ENCODE measurements around the gene PRR36.

PRR36 gene

DNA sequence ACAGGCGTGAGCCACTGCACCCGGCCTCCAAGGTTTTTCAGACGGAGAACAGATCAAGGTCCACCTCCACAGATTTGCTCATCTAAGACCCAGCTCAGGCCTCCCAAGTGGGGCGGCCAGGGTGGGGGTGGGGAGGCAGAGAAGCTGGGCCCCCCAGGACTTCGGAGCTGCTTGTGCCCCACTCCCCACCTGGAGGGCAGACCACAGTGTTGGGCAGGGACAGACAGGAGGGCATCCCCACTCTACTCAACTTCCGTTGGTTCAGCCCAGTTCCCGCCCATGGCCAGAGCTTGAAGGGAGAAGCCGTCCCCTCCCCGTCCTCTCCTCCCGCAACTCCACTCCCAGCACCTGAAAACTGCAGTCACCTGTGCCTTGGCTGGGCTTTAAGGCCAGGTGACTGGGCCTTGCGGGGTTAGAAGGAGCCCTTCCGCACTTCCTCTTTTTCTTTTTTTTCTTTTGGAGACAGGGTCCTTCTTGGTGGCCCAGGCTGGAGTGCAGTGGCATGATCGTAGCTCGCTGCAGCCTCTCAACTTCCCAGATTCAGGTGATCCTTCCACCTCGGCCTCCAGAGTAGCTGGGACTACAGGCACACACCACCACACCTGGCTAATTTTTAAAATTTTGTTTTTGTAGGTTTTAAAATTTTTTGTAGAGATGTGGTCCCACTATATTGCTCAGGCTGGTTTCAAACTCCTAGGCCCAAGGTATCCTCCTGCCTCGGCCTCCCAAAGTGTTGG lies 13.4 kb upstream of the PRR36 start:
- Histone ChIP-seq H3K9me3 (ENCODE audit: control insufficient read depth in 5 of 5, low read length in 5 of 5) (no peaks in the 10 kb centered on the region), H3K4me3 (ENCODE audit: low read depth in 1 of 5, low read length in 5 of 5) (no peak overlapping the region), H3K27ac (ENCODE audit: low read depth, low read length) (no peak overlapping the region), H3K36me3 (ENCODE audit: control insufficient read depth in 5 of 5, insufficient read depth in 5 of 5, low read length in 5 of 5) (no peaks in the 10 kb centered on the region), H3K9ac (ENCODE audit: low read length in 5 of 5) (no peak overlapping the region), H3K27me3 (ENCODE audit: control insufficient read depth in 5 of 5, insufficient read depth in 4 of 5, low read length in 5 of 5) (peaks cover 0 to 18% (median 10%) of the 10 kb centered on the region in 5 donors), H3K4me1 (ENCODE audit: control insufficient read depth in 5 of 5, insufficient read depth in 5 of 5, low read length in 5 of 5) (peaks cover 0 to 11% (median 5%) of the 10 kb centered on the region in 5 donors)

DNA sequence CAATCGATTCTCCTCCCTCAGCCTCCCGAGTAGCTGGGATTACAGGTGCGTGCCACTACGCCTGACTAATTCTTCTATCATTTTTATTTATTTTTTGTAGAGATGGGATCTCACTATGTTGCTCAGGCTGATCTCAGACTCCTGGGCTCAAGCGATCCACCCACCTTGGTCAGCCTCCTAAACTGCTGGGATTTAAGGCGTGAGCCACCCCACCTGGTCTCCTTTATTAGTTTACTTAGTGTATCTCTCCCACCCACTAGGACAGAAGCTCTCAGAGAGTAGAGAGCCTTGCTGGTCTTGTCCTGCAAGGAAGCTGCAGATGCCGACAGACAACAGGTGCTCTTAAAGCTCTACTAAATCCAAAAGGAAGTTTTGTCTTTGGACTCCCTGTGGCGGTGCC lies 11.6 kb upstream of the PRR36 start:
- H3K4me1 ChIP-seq (ENCODE audit: control insufficient read depth in 5 of 5, insufficient read depth in 5 of 5, low read length in 5 of 5): peaks cover 0 to 11% (median 5%) of the 10 kb centered on the region in 5 donors
- H3K9ac ChIP-seq (ENCODE audit: low read length in 5 of 5): no peak overlapping the region
- H3K4me3 ChIP-seq (ENCODE audit: low read depth in 1 of 5, low read length in 5 of 5): no peak overlapping the region
- H3K27ac ChIP-seq (ENCODE audit: low read depth, low read length): no peak overlapping the region
- no peaks in the 10 kb centered on the region for H3K36me3 ChIP-seq (ENCODE audit: control insufficient read depth in 5 of 5, insufficient read depth in 5 of 5, low read length in 5 of 5)
- H3K27me3 ChIP-seq (ENCODE audit: control insufficient read depth in 5 of 5, insufficient read depth in 4 of 5, low read length in 5 of 5): peaks cover 0 to 14% (median 10%) of the 10 kb centered on the region in 5 donors
- H3K9me3 ChIP-seq (ENCODE audit: control insufficient read depth in 5 of 5, low read length in 5 of 5): no peaks in the 10 kb centered on the region

GRCh38 chr19:7883796-7884570 lies 9.8 kb upstream of the PRR36 start:
- Histone ChIP-seq H3K36me3 (ENCODE audit: control insufficient read depth in 5 of 5, insufficient read depth in 5 of 5, low read length in 5 of 5) (no peaks in the 10 kb centered on the region), H3K9ac (ENCODE audit: low read length in 5 of 5) (no peak overlapping the region), H3K9me3 (ENCODE audit: control insufficient read depth in 5 of 5, low read length in 5 of 5) (no peaks in the 10 kb centered on the region), H3K27ac (ENCODE audit: low read depth, low read length) (no peak overlapping the region), H3K4me1 (ENCODE audit: control insufficient read depth in 5 of 5, insufficient read depth in 5 of 5, low read length in 5 of 5) (peaks cover 0 to 10% (median 5%) of the 10 kb centered on the region in 5 donors), H3K27me3 (ENCODE audit: control insufficient read depth in 5 of 5, insufficient read depth in 4 of 5, low read length in 5 of 5) (peaks cover 0 to 14% (median 12%) of the 10 kb centered on the region in 5 donors), H3K4me3 (ENCODE audit: low read depth in 1 of 5, low read length in 5 of 5) (no peak overlapping the region)

DNA sequence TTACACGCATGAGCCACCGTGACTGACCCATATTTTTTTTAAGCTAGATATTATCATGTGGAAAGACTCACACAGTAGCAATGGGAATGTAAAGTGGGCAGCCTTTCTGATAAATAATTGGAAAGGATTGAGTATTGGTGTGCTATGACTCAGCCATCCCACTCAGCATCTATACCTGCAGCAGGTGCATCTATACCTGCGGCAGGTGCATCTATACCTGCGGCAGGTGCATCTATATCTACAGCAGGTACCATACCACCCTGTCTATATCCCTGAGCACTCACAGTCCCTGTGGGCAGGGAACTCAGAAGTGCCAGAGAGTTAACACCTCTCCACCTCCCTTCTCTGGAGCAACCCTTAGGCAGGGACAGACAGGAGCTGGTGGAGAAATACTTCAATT lies 8.9 kb upstream of the PRR36 start:
- Histone ChIP-seq H3K4me3 (ENCODE audit: low read depth in 1 of 5, low read length in 5 of 5) (no peak overlapping the region), H3K9me3 (ENCODE audit: control insufficient read depth in 5 of 5, low read length in 5 of 5) (no peaks in the 10 kb centered on the region), H3K27me3 (ENCODE audit: control insufficient read depth in 5 of 5, insufficient read depth in 4 of 5, low read length in 5 of 5) (peaks cover 0 to 9% (median 5%) of the 10 kb centered on the region in 5 donors), H3K36me3 (ENCODE audit: control insufficient read depth in 5 of 5, insufficient read depth in 5 of 5, low read length in 5 of 5) (no peaks in the 10 kb centered on the region), H3K27ac (ENCODE audit: low read depth, low read length) (no peak overlapping the region), H3K9ac (ENCODE audit: low read length in 5 of 5) (no peak overlapping the region), H3K4me1 (ENCODE audit: control insufficient read depth in 5 of 5, insufficient read depth in 5 of 5, low read length in 5 of 5) (peaks cover 0 to 2% (median under 1%) of the 10 kb centered on the region in 5 donors)

DNA sequence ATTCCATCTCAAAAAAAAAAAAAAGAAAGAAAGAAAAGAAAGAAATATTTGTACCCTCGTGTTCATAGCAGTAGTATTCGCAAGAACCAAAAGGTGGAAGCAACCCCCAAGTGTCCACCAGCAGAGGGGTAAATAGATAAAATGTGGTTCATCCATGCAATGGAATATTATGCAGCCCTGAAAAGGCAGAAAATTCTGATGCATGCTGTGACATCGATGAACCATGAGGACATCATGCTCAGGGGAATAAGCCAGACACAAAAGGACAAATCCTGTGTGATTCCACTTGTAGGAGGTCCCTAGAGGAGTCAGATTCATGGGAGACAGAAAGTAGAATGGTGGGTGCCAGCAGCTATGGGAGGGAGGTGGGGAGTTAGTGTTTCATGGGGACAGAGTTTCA lies 7.7 kb upstream of the PRR36 start:
- Histone ChIP-seq H3K27ac (ENCODE audit: low read depth, low read length) (no peak overlapping the region), H3K9me3 (ENCODE audit: control insufficient read depth in 5 of 5, low read length in 5 of 5) (no peaks in the 10 kb centered on the region), H3K4me3 (ENCODE audit: low read depth in 1 of 5, low read length in 5 of 5) (no peak overlapping the region), H3K9ac (ENCODE audit: low read length in 5 of 5) (no peak overlapping the region), H3K36me3 (ENCODE audit: control insufficient read depth in 5 of 5, insufficient read depth in 5 of 5, low read length in 5 of 5) (no peaks in the 10 kb centered on the region), H3K27me3 (ENCODE audit: control insufficient read depth in 5 of 5, insufficient read depth in 4 of 5, low read length in 5 of 5) (peaks cover 0 to 4% (median 0%) of the 10 kb centered on the region in 5 donors), H3K4me1 (ENCODE audit: control insufficient read depth in 5 of 5, insufficient read depth in 5 of 5, low read length in 5 of 5) (no peaks in the 10 kb centered on the region)

DNA sequence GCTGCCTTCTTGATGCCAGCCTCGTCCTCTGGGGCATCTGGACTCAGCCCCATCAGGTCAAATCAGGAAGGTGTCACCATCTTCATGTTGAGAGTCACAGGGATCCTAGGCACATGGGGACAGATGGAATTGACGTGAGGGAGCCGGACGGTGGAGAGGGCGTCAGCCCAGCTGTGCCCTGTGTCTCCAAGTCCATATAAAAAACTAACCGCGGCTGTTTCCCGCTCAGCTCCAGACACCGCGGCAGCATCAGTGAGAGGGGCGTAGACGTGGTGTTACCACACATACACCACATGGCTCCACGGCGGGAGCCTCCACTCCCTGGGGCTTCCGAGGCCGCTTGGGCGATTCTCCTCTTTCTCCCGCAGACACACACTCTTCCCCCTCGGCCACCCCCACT lies 5.6 kb upstream of the PRR36 start:
- Histone ChIP-seq H3K27me3 (ENCODE audit: control insufficient read depth in 5 of 5, insufficient read depth in 4 of 5, low read length in 5 of 5) (peaks cover 2 to 9% (median 6%) of the 10 kb centered on the region in 5 donors), H3K9ac (ENCODE audit: low read length in 5 of 5) (no peak overlapping the region), H3K4me3 (ENCODE audit: low read depth in 1 of 5, low read length in 5 of 5) (no peak overlapping the region), H3K36me3 (ENCODE audit: control insufficient read depth in 5 of 5, insufficient read depth in 5 of 5, low read length in 5 of 5) (no peaks in the 10 kb centered on the region), H3K4me1 (ENCODE audit: control insufficient read depth in 5 of 5, insufficient read depth in 5 of 5, low read length in 5 of 5) (peaks cover 0 to under 1% (median 0%) of the 10 kb centered on the region in 5 donors), H3K9me3 (ENCODE audit: control insufficient read depth in 5 of 5, low read length in 5 of 5) (no peaks in the 10 kb centered on the region), H3K27ac (ENCODE audit: low read depth, low read length) (no peak overlapping the region)

DNA sequence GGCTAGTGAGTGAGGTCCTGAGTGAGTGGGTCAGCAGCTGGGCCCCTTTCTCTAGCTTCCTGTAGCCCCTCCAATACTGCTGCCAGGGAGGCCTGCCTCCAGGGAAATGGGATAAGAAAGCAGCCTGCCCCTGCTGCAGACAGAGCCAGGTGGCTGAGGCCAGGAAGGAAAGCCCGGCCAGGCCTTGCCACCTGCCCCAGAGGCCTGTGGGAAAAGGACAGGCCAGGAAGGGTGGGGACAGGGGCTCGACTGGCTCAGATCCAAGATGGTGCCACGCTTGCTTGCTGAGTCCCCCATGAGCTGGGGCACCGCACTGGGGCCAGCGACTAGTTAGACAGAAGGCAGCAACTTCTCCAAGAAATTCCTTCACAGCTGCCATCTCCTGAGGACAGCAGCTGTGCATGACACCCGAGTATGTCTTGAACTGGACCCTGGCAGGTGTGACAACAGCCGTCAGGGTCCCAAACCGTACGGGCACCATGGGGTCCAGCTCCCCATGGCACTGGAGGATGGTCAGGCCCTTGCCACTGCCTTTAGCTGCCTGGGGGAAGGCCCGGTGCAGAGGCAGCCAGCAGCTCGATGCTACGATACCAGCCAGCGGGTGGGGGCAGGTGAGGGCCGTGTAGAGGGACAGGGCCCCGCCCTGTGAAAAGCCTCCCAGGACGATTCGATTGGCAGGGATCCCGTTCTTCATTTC lies 5.1 kb upstream of the PRR36 start:
- Histone ChIP-seq H3K9me3 (ENCODE audit: control insufficient read depth in 5 of 5, low read length in 5 of 5) (no peaks in the 10 kb centered on the region), H3K9ac (ENCODE audit: low read length in 5 of 5) (no peak overlapping the region), H3K36me3 (ENCODE audit: control insufficient read depth in 5 of 5, insufficient read depth in 5 of 5, low read length in 5 of 5) (no peaks in the 10 kb centered on the region), H3K27ac (ENCODE audit: low read depth, low read length) (no peak overlapping the region), H3K4me1 (ENCODE audit: control insufficient read depth in 5 of 5, insufficient read depth in 5 of 5, low read length in 5 of 5) (peaks cover 0 to 6% (median 3%) of the 10 kb centered on the region in 5 donors), H3K4me3 (ENCODE audit: low read depth in 1 of 5, low read length in 5 of 5) (no peak overlapping the region), H3K27me3 (ENCODE audit: control insufficient read depth in 5 of 5, insufficient read depth in 4 of 5, low read length in 5 of 5) (peaks cover 8 to 13% (median 11%) of the 10 kb centered on the region in 5 donors)

DNA sequence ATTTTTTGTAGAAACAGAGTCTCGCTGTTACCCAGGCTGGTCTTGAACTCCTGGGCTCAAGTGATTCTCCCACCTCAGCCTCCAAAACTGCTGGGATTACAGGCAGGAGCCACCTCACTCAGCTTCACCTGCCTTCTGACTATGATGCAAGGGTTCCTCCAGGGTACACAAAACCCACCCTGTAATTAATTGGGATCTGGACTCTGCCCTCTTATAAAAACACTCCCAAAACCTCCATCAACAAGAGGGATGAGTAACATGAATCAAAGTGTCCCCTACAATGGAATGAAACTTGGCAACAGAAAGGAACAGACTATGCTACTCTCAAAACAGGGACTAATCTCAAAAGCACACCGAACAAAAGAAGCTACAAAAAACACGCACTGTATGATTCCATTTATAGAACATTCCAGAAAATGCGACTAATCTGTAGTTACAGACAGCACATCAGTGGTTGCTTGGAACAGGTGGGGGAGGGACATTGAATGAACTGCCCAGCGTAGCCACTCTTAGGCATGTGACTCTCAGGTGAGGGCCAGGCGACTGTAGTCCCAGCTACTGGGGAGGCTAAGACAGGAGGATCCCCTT lies 3.2 kb upstream of the PRR36 start:
- Histone ChIP-seq H3K36me3 (ENCODE audit: control insufficient read depth in 5 of 5, insufficient read depth in 5 of 5, low read length in 5 of 5) (no peaks in the 10 kb centered on the region), H3K9ac (ENCODE audit: low read length in 5 of 5) (no peak overlapping the region), H3K4me1 (ENCODE audit: control insufficient read depth in 5 of 5, insufficient read depth in 5 of 5, low read length in 5 of 5) (peaks cover 0 to 9% (median 6%) of the 10 kb centered on the region in 5 donors), H3K9me3 (ENCODE audit: control insufficient read depth in 5 of 5, low read length in 5 of 5) (no peaks in the 10 kb centered on the region), H3K27me3 (ENCODE audit: control insufficient read depth in 5 of 5, insufficient read depth in 4 of 5, low read length in 5 of 5) (peaks cover 22 to 30% (median 25%) of the 10 kb centered on the region in 5 donors), H3K4me3 (ENCODE audit: low read depth in 1 of 5, low read length in 5 of 5) (no peak overlapping the region), H3K27ac (ENCODE audit: low read depth, low read length) (no peak overlapping the region)

- peaks cover 0 to 28% (median 23%) of the 10 kb centered on the region in 5 donors for H3K4me1 ChIP-seq (ENCODE audit: control insufficient read depth in 5 of 5, insufficient read depth in 5 of 5, low read length in 5 of 5)
- peaks cover 22 to 35% (median 26%) of the 10 kb centered on the region in 5 donors for H3K27me3 ChIP-seq (ENCODE audit: control insufficient read depth in 5 of 5, insufficient read depth in 4 of 5, low read length in 5 of 5)
- no peaks in the 10 kb centered on the region for H3K9me3 ChIP-seq (ENCODE audit: control insufficient read depth in 5 of 5, low read length in 5 of 5)
- H3K36me3 ChIP-seq (ENCODE audit: control insufficient read depth in 5 of 5, insufficient read depth in 5 of 5, low read length in 5 of 5): no peaks in the 10 kb centered on the region
- no peak overlapping the region for H3K4me3 ChIP-seq (ENCODE audit: low read depth in 1 of 5, low read length in 5 of 5)
- no peak overlapping the region for H3K27ac ChIP-seq (ENCODE audit: low read depth, low read length)
- H3K9ac ChIP-seq (ENCODE audit: low read length in 5 of 5): no peak overlapping the region
These were observed 695 bp upstream of the PRR36 start for GRCh38 chr19:7874897-7875273.
